ENCODE data around the gene KRTAP9-4.
"Not testable (repeated sequence)": the region's sequence is repeated elsewhere in the genome, so short reads cannot be mapped to it uniquely, and the experiment has no call there.

KRTAP9-4 gene

GRCh38 chr17:41249637-41250240, at the start of gene KRTAP9-4:
Gene KRTAP9-4, plus strand, starts transcription at chr17:41249687. Its CDS starts 34 bp downstream, at chr17:41249721.
- not testable (repeated sequence) for FAIRE-seq

- no peak for FAIRE-seq
These were observed 37.5 kb upstream of the KRTAP9-4 start for GRCh38 chr17:41211845-41212466.

- FAIRE-seq: no peak
These were observed 36.8 kb upstream of the KRTAP9-4 start for GRCh38 chr17:41212524-41213169.

GRCh38 chr17:41215681-41216080, 33.8 kb upstream of the KRTAP9-4 start:
- FAIRE-seq: no peak

GRCh38 chr17:41223821-41224220, 25.7 kb upstream of the KRTAP9-4 start:
- FAIRE-seq: no peak

GRCh38 chr17:41226051-41226450, 23.4 kb upstream of the KRTAP9-4 start:
- FAIRE-seq: no peak

GRCh38 chr17:41226598-41227095, 22.8 kb upstream of the KRTAP9-4 start, which contains the start of gene KRTAP9-2:
Gene KRTAP9-2, plus strand, starts transcription at chr17:41226648. Its CDS starts 7 bp downstream, at chr17:41226655.
- FAIRE-seq: not testable (repeated sequence)

GRCh38 chr17:41230094-41230493, 19.4 kb upstream of the KRTAP9-4 start:
- FAIRE-seq: no peak

GRCh38 chr17:41231731-41232130, 17.8 kb upstream of the KRTAP9-4 start:
- FAIRE-seq: no peak

- not testable (repeated sequence) for FAIRE-seq
These were observed 16.9 kb upstream of the KRTAP9-4 start, which contains the start of gene KRTAP9-3 for GRCh38 chr17:41232399-41233105. Gene KRTAP9-3, plus strand, starts transcription at chr17:41232449. Its CDS starts 53 bp downstream, at chr17:41232502.

GRCh38 chr17:41237116-41237515, 12.4 kb upstream of the KRTAP9-4 start:
- FAIRE-seq: not testable (repeated sequence)

- FAIRE-seq: not testable (repeated sequence)
These were observed 11.5 kb upstream of the KRTAP9-4 start, which contains the start of gene KRTAP9-8 for GRCh38 chr17:41237949-41238437. Gene KRTAP9-8, plus strand, starts transcription at chr17:41237999. Its CDS starts 53 bp downstream, at chr17:41238052.

GRCh38 chr17:41246995-41247787, 2.3 kb upstream of the KRTAP9-4 start:
- not testable (repeated sequence) for FAIRE-seq

- no peak for FAIRE-seq
These were observed 1.8 kb downstream of the KRTAP9-4 start for GRCh38 chr17:41251261-41251660.

- FAIRE-seq: no peak
These were observed 5.4 kb downstream of the KRTAP9-4 start for GRCh38 chr17:41254861-41255260.

GRCh38 chr17:41255381-41256290, 6.1 kb downstream of the KRTAP9-4 start, which contains the start of gene KRTAP9-9:
Gene KRTAP9-9, plus strand, starts transcription at chr17:41255384.
- not testable (repeated sequence) for FAIRE-seq

- no peak for FAIRE-seq
These were observed 6.8 kb downstream of the KRTAP9-4 start for GRCh38 chr17:41256291-41256685.

GRCh38 chr17:41258406-41258805, 8.9 kb downstream of the KRTAP9-4 start:
- no peak for FAIRE-seq

- FAIRE-seq: no peak
These were observed 13.7 kb downstream of the KRTAP9-4 start for GRCh38 chr17:41263212-41263611.

GRCh38 chr17:41264599-41264998, 15.1 kb downstream of the KRTAP9-4 start:
- FAIRE-seq: no peak
